MM.1S (cell line): ENCODE results near the gene EBLN2.

Experiments
- DNase-seq: peaks from one replicate; pipeline ENCODE4 v3.0.0-alpha.2; 2015
- H2AFZ ChIP-seq: fragments of 300-600 bp; sonication (generic); 2 replicates; pipeline ENCODE4 v1.6.0; 2016; ENCODE audit warnings: antibody characterized with exemption, low read length
- H3F3A ChIP-seq: fragments of 300-600 bp; sonication (generic); 2 replicates; pipeline ENCODE4 v1.6.1; 2016; ENCODE audit warnings: mild to moderate bottlenecking, antibody characterized with exemption, low read length, moderate library complexity, mixed read lengths; ENCODE audit not compliant: insufficient read depth
- H3K27ac ChIP-seq: fragments of 300-600 bp; sonication (generic); 2 replicates; pipeline ENCODE4 v1.5.1; 2016; ENCODE audit warnings: mild to moderate bottlenecking, low read length
- H3K27me3 ChIP-seq: fragments of 300-600 bp; sonication (generic); replicated peaks from 2 replicates; pipeline ENCODE4 v1.6.0; 2016; ENCODE audit warnings: low read length; ENCODE audit not compliant: insufficient read depth
- H3K36me3 ChIP-seq: fragments of 300-600 bp; sonication (generic); replicated peaks from 2 replicates; pipeline ENCODE4 v1.6.1; 2016; ENCODE audit warnings: mild to moderate bottlenecking, low read length, mixed read lengths; ENCODE audit not compliant: insufficient read depth
- H3K4me1 ChIP-seq: fragments of 300-600 bp; sonication (generic); 2 replicates; pipeline ENCODE4 v1.6.1; 2016; ENCODE audit warnings: low read length, mixed read lengths
- H3K4me2 ChIP-seq: fragments of 300-600 bp; sonication (generic); 2 replicates; pipeline ENCODE4 v1.6.0; 2016; ENCODE audit warnings: low read depth, low read length
- H3K4me3 ChIP-seq: fragments of 300-600 bp; sonication (generic); 2 replicates; pipeline ENCODE4 v1.5.1; 2016; ENCODE audit warnings: low read length, mixed read lengths
- H3K79me2 ChIP-seq: fragments of 300-600 bp; sonication (generic); 2 replicates; pipeline ENCODE4 v1.6.1; 2016; ENCODE audit warnings: mixed run types, low read length, mixed read lengths
- H3K9ac ChIP-seq: fragments of 300-600 bp; sonication (generic); 2 replicates; pipeline ENCODE4 v1.6.1; 2016; ENCODE audit warnings: low read length, mixed read lengths
- H3K9me2 ChIP-seq: fragments of 300-600 bp; sonication (generic); replicated peaks from 2 replicates; pipeline ENCODE4 v1.6.1; 2016; ENCODE audit warnings: mild to moderate bottlenecking, low read length, mixed read lengths; ENCODE audit not compliant: insufficient read depth
- H3K9me3 ChIP-seq: fragments of 300-600 bp; sonication (generic); replicated peaks from 2 replicates; pipeline ENCODE4 v1.6.1; 2016; ENCODE audit warnings: mild to moderate bottlenecking, low read length, mixed read lengths; ENCODE audit not compliant: insufficient read depth
- H4K20me1 ChIP-seq: fragments of 300-600 bp; sonication (generic); 2 replicates; pipeline ENCODE4 v1.6.1; 2016; ENCODE audit warnings: mild to moderate bottlenecking, low read length, moderate library complexity, mixed read lengths; ENCODE audit not compliant: insufficient read depth
- EZH2 ChIP-seq: fragments of 300-600 bp; sonication (generic); optimal IDR thresholded peaks from 2 replicates; pipeline ENCODE3; 2017; ENCODE audit warnings: low read depth, mild to moderate bottlenecking, antibody characterized with exemption, low read length, mixed read lengths
- EZH2phosphoT487 ChIP-seq: fragments of 300-600 bp; sonication (generic); IDR thresholded peaks from 2 replicates; pipeline ENCODE4 v1.6.1; 2018; ENCODE audit warnings: antibody characterized with exemption, low read length
- TF ChIP-seq, protein P1 (sequence below): fragments of 300-600 bp; sonication (generic); IDR thresholded peaks from 2 replicates; pipeline ENCODE4 v1.5.1; 2016; ENCODE audit warnings: antibody characterized with exemption, low read length, mixed read lengths

The EBLN2 gene

DNA sequence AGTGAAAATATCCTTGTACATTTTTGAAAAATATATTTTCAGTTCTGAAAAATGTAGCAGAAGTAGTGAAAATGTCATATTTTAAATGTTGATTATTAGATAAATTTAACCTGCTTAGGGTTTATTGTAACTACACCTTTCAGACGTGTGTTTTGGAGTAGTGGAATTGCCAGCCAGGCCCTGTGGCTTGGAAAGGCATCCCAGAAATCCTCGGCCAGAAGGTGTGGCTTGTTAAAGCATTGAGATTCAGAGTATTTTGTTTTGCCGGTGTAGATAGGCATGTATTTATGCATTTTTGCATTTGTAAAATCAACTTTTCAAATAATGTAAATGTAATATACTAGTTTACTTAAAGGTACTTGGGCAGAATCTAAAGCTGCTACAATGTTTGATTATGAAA lies 7.0 kb downstream of the EBLN2 start:
- Histone ChIP-seq H3K4me1 (no peaks in the 10 kb centered on the region), H3K27me3 (no peaks in the 10 kb centered on the region), H2AFZ (no peak overlapping the region), H3K9me2 (no peaks in the 10 kb centered on the region), H3K4me3 (no peak overlapping the region), H3K9ac (no peak overlapping the region), H3F3A (no peaks in the 10 kb centered on the region; the same call in 1 of the 2 replicates), H3K36me3 (no peaks in the 10 kb centered on the region; the same call in 1 of the 2 replicates), H3K79me2 (no peaks in the 10 kb centered on the region), H4K20me1 (no peaks in the 10 kb centered on the region), H3K27ac (no peak overlapping the region), H3K4me2 (no peak overlapping the region), H3K9me3 (no peaks in the 10 kb centered on the region)
- no peak for DNase-seq
- TF ChIP-seq EZH2phosphoT487: no peak
- no peak for TF ChIP-seq EZH2
- TF ChIP-seq, protein P1, sequence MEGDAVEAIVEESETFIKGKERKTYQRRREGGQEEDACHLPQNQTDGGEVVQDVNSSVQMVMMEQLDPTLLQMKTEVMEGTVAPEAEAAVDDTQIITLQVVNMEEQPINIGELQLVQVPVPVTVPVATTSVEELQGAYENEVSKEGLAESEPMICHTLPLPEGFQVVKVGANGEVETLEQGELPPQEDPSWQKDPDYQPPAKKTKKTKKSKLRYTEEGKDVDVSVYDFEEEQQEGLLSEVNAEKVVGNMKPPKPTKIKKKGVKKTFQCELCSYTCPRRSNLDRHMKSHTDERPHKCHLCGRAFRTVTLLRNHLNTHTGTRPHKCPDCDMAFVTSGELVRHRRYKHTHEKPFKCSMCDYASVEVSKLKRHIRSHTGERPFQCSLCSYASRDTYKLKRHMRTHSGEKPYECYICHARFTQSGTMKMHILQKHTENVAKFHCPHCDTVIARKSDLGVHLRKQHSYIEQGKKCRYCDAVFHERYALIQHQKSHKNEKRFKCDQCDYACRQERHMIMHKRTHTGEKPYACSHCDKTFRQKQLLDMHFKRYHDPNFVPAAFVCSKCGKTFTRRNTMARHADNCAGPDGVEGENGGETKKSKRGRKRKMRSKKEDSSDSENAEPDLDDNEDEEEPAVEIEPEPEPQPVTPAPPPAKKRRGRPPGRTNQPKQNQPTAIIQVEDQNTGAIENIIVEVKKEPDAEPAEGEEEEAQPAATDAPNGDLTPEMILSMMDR: no peak

DNA sequence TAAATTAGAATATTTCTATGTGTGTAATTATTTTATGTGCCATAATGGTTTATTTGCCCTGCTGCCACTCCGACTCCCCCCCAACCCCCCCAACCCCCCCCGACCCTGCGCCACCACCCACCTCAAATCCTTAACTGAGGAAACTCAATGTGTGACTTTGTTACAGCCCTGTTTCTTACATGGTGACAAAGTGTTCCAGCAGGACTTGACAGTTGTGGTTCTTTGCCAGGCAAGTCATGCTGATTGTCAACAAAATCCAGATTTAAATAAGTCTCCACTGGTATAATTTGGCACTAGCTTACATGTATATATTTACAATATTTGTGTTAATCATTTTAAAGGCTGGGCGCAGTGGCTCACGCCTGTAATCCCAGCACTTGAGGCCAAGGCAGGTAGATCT lies 7.7 kb downstream of the EBLN2 start:
- H3K4me2 ChIP-seq: no peak overlapping the region
- no peaks in the 10 kb centered on the region for H4K20me1 ChIP-seq
- H3K9me3 ChIP-seq: no peaks in the 10 kb centered on the region
- H3K79me2 ChIP-seq: no peaks in the 10 kb centered on the region
- no peak overlapping the region for H3K27ac ChIP-seq
- H3K4me3 ChIP-seq: no peak overlapping the region
- no peaks in the 10 kb centered on the region; the same call in 1 of the 2 replicates for H3F3A ChIP-seq
- TF ChIP-seq EZH2 (no peak), EZH2phosphoT487 (no peak)
- TF ChIP-seq, protein P1: no peak
- no peaks in the 10 kb centered on the region for H3K9me2 ChIP-seq
- H3K27me3 ChIP-seq: no peaks in the 10 kb centered on the region
- H3K36me3 ChIP-seq: no peaks in the 10 kb centered on the region
- no peak for DNase-seq
- no peak overlapping the region for H3K9ac ChIP-seq
- H2AFZ ChIP-seq: no peak overlapping the region
- no peaks in the 10 kb centered on the region for H3K4me1 ChIP-seq

DNA sequence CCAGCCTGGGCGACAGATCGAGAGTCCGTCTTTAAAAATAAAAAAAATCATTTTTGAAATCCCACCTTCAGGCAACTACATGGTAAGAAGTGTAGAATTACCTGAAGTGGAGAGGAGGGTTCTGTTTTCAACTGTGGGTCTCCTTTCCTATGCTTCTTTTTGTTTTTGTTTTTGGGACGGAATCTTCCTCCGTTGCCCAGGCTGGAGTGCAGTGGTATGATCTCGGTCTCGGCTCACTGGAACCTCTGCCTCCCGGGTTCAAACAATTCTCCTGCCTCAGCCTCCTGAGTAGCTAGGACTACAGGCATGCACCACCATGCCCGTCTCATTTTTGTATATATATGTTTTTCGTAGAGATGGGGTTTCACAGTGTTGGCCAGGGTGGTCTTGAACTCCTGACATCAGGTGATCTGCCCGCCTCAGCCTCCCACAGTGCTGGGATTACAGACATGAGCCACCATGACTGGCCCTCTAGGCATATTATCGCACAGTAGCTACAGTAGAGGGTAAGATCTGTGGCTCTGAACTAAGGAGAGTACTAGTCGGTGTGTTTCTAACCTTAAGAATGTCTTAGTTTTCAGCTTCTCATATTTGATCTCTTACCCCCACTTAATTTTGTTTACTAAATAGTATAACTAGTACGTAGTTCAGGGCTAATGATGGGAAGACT lies 8.5 kb downstream of the EBLN2 start:
- H3K4me2 ChIP-seq: no peak overlapping the region
- no peak overlapping the region for H3K9ac ChIP-seq
- no peak overlapping the region for H3K4me3 ChIP-seq
- no peaks in the 10 kb centered on the region for H3K9me3 ChIP-seq
- H4K20me1 ChIP-seq: no peaks in the 10 kb centered on the region
- H3K27ac ChIP-seq: no peak overlapping the region
- DNase-seq: no peak
- H3K79me2 ChIP-seq: no peaks in the 10 kb centered on the region
- H3K9me2 ChIP-seq: no peaks in the 10 kb centered on the region
- TF ChIP-seq, protein P1: no peak
- TF ChIP-seq EZH2phosphoT487 (no peak), EZH2 (no peak)
- H3K27me3 ChIP-seq: no peaks in the 10 kb centered on the region
- H2AFZ ChIP-seq: no peak overlapping the region
- H3K4me1 ChIP-seq: no peaks in the 10 kb centered on the region
- no peaks in the 10 kb centered on the region for H3K36me3 ChIP-seq
- H3F3A ChIP-seq: no peaks in the 10 kb centered on the region; the same call in 1 of the 2 replicates
